HepG2 (cell line): ENCODE measurements around the gene ETDC. TPM values are rescaled to one million over a fixed set of nuclear protein-coding genes. Genes with fewer than 3 reads are reported as not detected.
"Not testable (repeated sequence)": the region's sequence is repeated elsewhere in the genome, so short reads cannot be mapped to it uniquely, and the experiment has no call there.

Source experiments
- ATAC-seq: fragments of 200-7000 bp; cut with Tn5 transposase; 3 replicates; pipeline ENCODE4 v1.9.1; 2020; ENCODE audit warnings: mild to moderate bottlenecking, moderate library complexity
- BruUV-seq: library from RNA; stranded (reverse); fragments of 400-500 nt; replicated peaks from 2 replicates; lab custom pipeline; 2021; lab: Mats Ljungman, UMichigan
- CTCF ChIA-PET: fragments of 300-600 bp; formaldehyde crosslinking; extraction: SDS; loops from one replicate; lab custom pipeline; 2021; ENCODE audit warnings: low total read pairs, inconsistent platforms, low intra/inter-chr PET ratio; lab: Yijun Ruan, JAX
- POLR2A ChIA-PET: fragments of 350-600 bp; sonication (Branson Sonifier 250); formaldehyde crosslinking; loops from one replicate; lab custom pipeline; 2020; ENCODE audit warnings: antibody characterized with exemption, inconsistent platforms; lab: Yijun Ruan, JAX
- DNase-seq: peaks from one replicate; pipeline ENCODE4 v3.0.0-alpha.2; 2015; ENCODE audit warnings: low spot score
- FAIRE-seq: peaks from 3 replicates; lab custom pipeline; 2011; peaks lifted over from hg19 to GRCh38; lab: Jason Lieb, UNC
- H2AFZ ChIP-seq: one replicate; pipeline ENCODE4 v1.6.1; 2011; ENCODE audit warnings: low read length, inconsistent platforms
- H3K27ac ChIP-seq: fragments of 300-600 bp; 3 replicates; pipeline ENCODE4 v1.8.0; 2011; ENCODE audit warnings: mixed run types, mild to moderate bottlenecking, mixed read lengths, low read length, inconsistent platforms; ENCODE audit not compliant: insufficient read depth; ENCODE audit errors: extremely low read length
- H3K27me3 ChIP-seq, 2 experiments: fragments of 200-600 bp in 1 of 2; 2 replicates in 1 of 2; 3 replicates in 1 of 2; pipeline versions ENCODE4 v1.6.0 to v1.8.0; 2011; ENCODE audit warnings: low read length in 2 of 2, mild to moderate bottlenecking in 2 of 2, moderate library complexity in 2 of 2, inconsistent platforms in 1 of 2; ENCODE audit not compliant: insufficient read depth in 2 of 2, control insufficient read depth in 1 of 2
- H3K36me3 ChIP-seq, 2 experiments: fragments of 200-600 bp in 1 of 2; replicated peaks in 1 of 2; 2 replicates in 1 of 2; 3 replicates in 1 of 2; pipeline versions ENCODE4 v1.5.1 to v1.8.0; 2011; ENCODE audit warnings: low read length in 2 of 2, inconsistent platforms in 1 of 2; ENCODE audit not compliant: insufficient read depth in 2 of 2, control insufficient read depth in 1 of 2
- H3K4me1 ChIP-seq: 2 replicates; pipeline ENCODE4 v1.5.1; 2012; ENCODE audit warnings: low read length, inconsistent platforms; ENCODE audit not compliant: insufficient read depth
- H3K4me2 ChIP-seq: 2 replicates; pipeline ENCODE4 v1.6.0; 2011; ENCODE audit warnings: low read depth, low read length, inconsistent platforms
- H3K4me3 ChIP-seq, 3 experiments: fragments of 200-600 bp in 1 of 3; sonication (generic), shearing (Covaris generic) in 1 of 3; replicated peaks in 1 of 3; 2 replicates each; pipeline ENCODE4 v1.5.1; 2011 to 2016; ENCODE audit warnings: low read length in 3 of 3, inconsistent platforms in 2 of 3, low read depth in 2 of 3, mild to moderate bottlenecking in 2 of 3, control low read depth in 1 of 3, mixed read lengths in 1 of 3; ENCODE audit not compliant: insufficient read depth in 1 of 3
- H3K79me2 ChIP-seq: one replicate; pipeline ENCODE4 v1.6.1; 2011; ENCODE audit warnings: low read length, inconsistent platforms; ENCODE audit not compliant: insufficient read depth
- H3K9ac ChIP-seq: 2 replicates; pipeline ENCODE4 v1.6.0; 2011; ENCODE audit warnings: mild to moderate bottlenecking, low read depth, low read length, inconsistent platforms; ENCODE audit not compliant: insufficient read depth
- H3K9me3 ChIP-seq: 2 replicates; pipeline ENCODE4 v1.5.1; 2012; ENCODE audit warnings: mild to moderate bottlenecking, low read length
- H4K20me1 ChIP-seq: 2 replicates; pipeline ENCODE4 v1.6.0; 2011; ENCODE audit warnings: inconsistent platforms, mild to moderate bottlenecking, low read length, moderate library complexity; ENCODE audit not compliant: insufficient read depth
- SOX6 ChIP-seq, 2 experiments: fragments of 450-650 bp in 1 of 2; sonication (generic) in 1 of 2; formaldehyde crosslinking in 1 of 2; IDR thresholded peaks; 2 replicates each; pipeline versions ENCODE4 v1.4.0 to v1.6.1; 2017 to 2020; ENCODE audit warnings: antibody characterized with exemption in 1 of 2, mild to moderate bottlenecking in 1 of 2, missing genetic modification reagents in 1 of 2
- WGBS: methylation state at CpG from one replicate; pipeline ENCODE4 v1.1.6; 2017; ENCODE audit warnings: low lambda C conversion rate; 5-methylcytosine and 5-hydroxymethylcytosine counted together
- in situ Hi-C: cut with HindIII; loops from 2 replicates; pipeline ENCODE4 v1.10.0; 2017; ENCODE audit warnings: low pct_unique_long_range_greater_than_20kb; ENCODE audit not compliant: extremely low pct_ligation_motif_present
- intact Hi-C: fragments of 100-400 bp; cut with micrococcal nuclease; formaldehyde crosslinking; loops from one replicate; pipeline ENCODE4 v1.10.0; 2022; ENCODE audit not compliant: unreplicated experiment
- polyA plus RNA-seq, 8 experiments: library from polyadenylated mRNA; depleted of rRNA in 3 of 8; stranded (reverse) in 7 of 8; unstranded in 1 of 8; fragments of >200 nt; fragmentation: Illumina TruSeq in 4 of 8; extraction: Trizol in 4 of 8; gene quantifications; 2 replicates each; pipeline versions ENCODE4 v1.2.1 to v1.2.3, GENCODE V29; 2011 to 2016; ENCODE audit warnings: low read depth in 4 of 8, missing spikeins in 1 of 8, mixed read lengths in 1 of 8; ENCODE audit not compliant: insufficient read depth in 1 of 8
- total RNA-seq, 5 experiments: library from RNA; depleted of rRNA; stranded (reverse); fragments of >200 nt; fragmentation: Illumina TruSeq; extraction: Trizol; gene quantifications; 2 replicates each; pipeline ENCODE4 v1.2.3, GENCODE V29; 2016; ENCODE audit warnings: low read depth in 1 of 5

ETDC gene
- total and polyA plus RNA-seq, 2 of the 13 experiments (the other 11 are each of a cell fraction or from before 2014, with no cell fraction given), result not detected

- no peak for TF ChIP-seq SOX6 (IDR thresholded peaks at IDR 0.05)
- no peak for TF ChIP-seq SOX6 (CRISPR knock-in tag; IDR thresholded peaks at IDR 0.05)
- TF ChIP-seq, all 625 proteins: peak for 0
These were observed at the start of gene ETDC (continued) for GRCh38 chrX:135309430-135309923.

GRCh38 chrX:135260976-135261375 lies 48.3 kb upstream of the ETDC start:
- in situ Hi-C loops, H3K4me2 ChIP-seq, FAIRE-seq, H3K4me3 ChIP-seq, H3K9ac ChIP-seq, H3K9me3 ChIP-seq, H3K27ac ChIP-seq, H4K20me1 ChIP-seq, H3K4me1 ChIP-seq, H2AFZ ChIP-seq, ATAC-seq, intact Hi-C loops, DNase-seq, H3K36me3 ChIP-seq, CTCF ChIA-PET, POLR2A ChIA-PET, BruUV-seq, H3K79me2 ChIP-seq, H3K27me3 ChIP-seq: not testable (repeated sequence)
- 100% methylated on average over 2 of the region's 2 CpGs for WGBS

- H4K20me1 ChIP-seq, intact Hi-C loops, in situ Hi-C loops, H3K4me1 ChIP-seq, H3K4me2 ChIP-seq, BruUV-seq, H3K27me3 ChIP-seq, H3K27ac ChIP-seq, H3K36me3 ChIP-seq, FAIRE-seq, H2AFZ ChIP-seq, H3K79me2 ChIP-seq, CTCF ChIA-PET, DNase-seq, H3K4me3 ChIP-seq, ATAC-seq, POLR2A ChIA-PET, H3K9ac ChIP-seq, H3K9me3 ChIP-seq: not testable (repeated sequence)
- WGBS, result no CpG with 5 or more reads among the region's 8 CpGs
These were observed 45.9 kb upstream of the ETDC start for GRCh38 chrX:135263376-135263775.
